Measurements from ENCODE around the gene STPG2.

DNA sequence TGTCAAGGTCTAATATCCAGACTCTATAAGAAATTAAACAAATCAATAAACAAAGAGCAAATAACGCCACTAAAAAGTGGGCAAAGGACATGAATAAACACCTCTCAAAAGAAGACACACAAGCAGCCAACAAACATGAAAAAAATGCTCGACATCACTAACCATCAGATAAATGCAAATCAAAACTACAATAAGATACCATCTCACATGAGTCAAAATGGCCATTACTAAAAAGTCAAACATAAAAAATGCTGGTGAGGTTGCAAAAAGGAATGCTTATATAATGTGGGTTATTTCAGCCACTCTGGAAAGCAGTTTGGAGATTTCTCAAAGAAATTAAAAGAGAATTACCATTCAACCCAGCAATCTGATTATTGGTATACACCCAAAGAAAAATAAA lies 481.1 kb downstream of the STPG2 start:
- no peak for TF ChIP-seq POLR2A (IDR thresholded peaks at IDR 0.05)
- TF ChIP-seq, protein P1, sequence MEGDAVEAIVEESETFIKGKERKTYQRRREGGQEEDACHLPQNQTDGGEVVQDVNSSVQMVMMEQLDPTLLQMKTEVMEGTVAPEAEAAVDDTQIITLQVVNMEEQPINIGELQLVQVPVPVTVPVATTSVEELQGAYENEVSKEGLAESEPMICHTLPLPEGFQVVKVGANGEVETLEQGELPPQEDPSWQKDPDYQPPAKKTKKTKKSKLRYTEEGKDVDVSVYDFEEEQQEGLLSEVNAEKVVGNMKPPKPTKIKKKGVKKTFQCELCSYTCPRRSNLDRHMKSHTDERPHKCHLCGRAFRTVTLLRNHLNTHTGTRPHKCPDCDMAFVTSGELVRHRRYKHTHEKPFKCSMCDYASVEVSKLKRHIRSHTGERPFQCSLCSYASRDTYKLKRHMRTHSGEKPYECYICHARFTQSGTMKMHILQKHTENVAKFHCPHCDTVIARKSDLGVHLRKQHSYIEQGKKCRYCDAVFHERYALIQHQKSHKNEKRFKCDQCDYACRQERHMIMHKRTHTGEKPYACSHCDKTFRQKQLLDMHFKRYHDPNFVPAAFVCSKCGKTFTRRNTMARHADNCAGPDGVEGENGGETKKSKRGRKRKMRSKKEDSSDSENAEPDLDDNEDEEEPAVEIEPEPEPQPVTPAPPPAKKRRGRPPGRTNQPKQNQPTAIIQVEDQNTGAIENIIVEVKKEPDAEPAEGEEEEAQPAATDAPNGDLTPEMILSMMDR (IDR thresholded peaks at IDR 0.05), result no peak
